GM12878 (cell line): ENCODE results near the gene KLRB1. TPM values are rescaled to one million over a fixed set of nuclear protein-coding genes. Genes with fewer than 3 reads are reported as not detected.
"Not testable (repeated sequence)": the region's sequence is repeated elsewhere in the genome, so short reads cannot be mapped to it uniquely, and the experiment has no call there.

Source experiments
- ATAC-seq: fragments of 200-7000 bp; cut with Tn5 transposase; 3 replicates; pipeline ENCODE4 v1.9.1; 2020; ENCODE audit warnings: mild to moderate bottlenecking, moderate library complexity
- BruUV-seq: library from RNA; stranded (reverse); fragments of 400-500 nt; replicated peaks from 2 replicates; lab custom pipeline; 2021; lab: Mats Ljungman, UMichigan
- CTCF ChIA-PET: fragments of 300-600 bp; sonication (Branson Sonifier 250); formaldehyde crosslinking; extraction: SDS; loops from one replicate; lab custom pipeline; 2021; ENCODE audit warnings: inconsistent platforms; lab: Yijun Ruan, JAX
- POLR2A ChIA-PET: fragments of 350-600 bp; formaldehyde crosslinking; extraction: SDS; loops from one replicate; lab custom pipeline; 2021; ENCODE audit warnings: inconsistent platforms; lab: Charles Lee
- RAD21 ChIA-PET: fragments of 300-600 bp; sonication (Branson Sonifier 250); formaldehyde crosslinking; loops from one replicate; lab custom pipeline; 2023; ENCODE audit warnings: antibody characterized with exemption; ENCODE audit not compliant: unreplicated experiment; lab: Charles Lee
- SMC1A ChIA-PET: fragments of 300-600 bp; sonication (Branson Sonifier 250); formaldehyde crosslinking; loops from one replicate; lab custom pipeline; 2023; ENCODE audit not compliant: unreplicated experiment, uncharacterized antibody; lab: Charles Lee
- DNase-seq: peaks from one replicate; pipeline ENCODE4 v3.0.0-alpha.2; 2011; ENCODE audit warnings: low read depth, low spot score
- FAIRE-seq: peaks from 3 replicates; lab custom pipeline; 2011; peaks lifted over from hg19 to GRCh38; lab: Jason Lieb, UNC
- H2AFZ ChIP-seq: 2 replicates; pipeline ENCODE4 v1.6.0; 2011; ENCODE audit warnings: low read depth, low read length, control low read depth; ENCODE audit not compliant: control insufficient read depth
- H3K27ac ChIP-seq: 2 replicates; pipeline ENCODE4 v1.5.1; 2011; ENCODE audit warnings: control low read depth; ENCODE audit not compliant: control insufficient read depth, insufficient read depth
- H3K27me3 ChIP-seq, 2 experiments: replicated peaks in 1 of 2; 2 replicates each; pipeline versions ENCODE4 v1.6.0 to v1.6.1; 2011; ENCODE audit warnings: low read length in 1 of 2; ENCODE audit not compliant: control insufficient read depth in 2 of 2, insufficient read depth in 2 of 2
- H3K36me3 ChIP-seq, 2 experiments: 2 replicates each; pipeline ENCODE4 v1.5.1; 2011; ENCODE audit warnings: low read length in 1 of 2; ENCODE audit not compliant: control insufficient read depth in 2 of 2, insufficient read depth in 2 of 2
- H3K4me1 ChIP-seq: 2 replicates; pipeline ENCODE4 v1.6.1; 2011; ENCODE audit warnings: mild to moderate bottlenecking, low read length, moderate library complexity, mixed read lengths; ENCODE audit not compliant: control insufficient read depth, insufficient read depth
- H3K4me2 ChIP-seq: 2 replicates; pipeline ENCODE4 v1.6.0; 2011; ENCODE audit warnings: control low read depth; ENCODE audit not compliant: control insufficient read depth, insufficient read depth
- H3K4me3 ChIP-seq: fragments of 200-600 bp; sonication (generic); 2 replicates; pipeline ENCODE4 v1.5.1; 2016
- H3K79me2 ChIP-seq: 2 replicates; pipeline ENCODE4 v1.6.0; 2011; ENCODE audit warnings: low read length; ENCODE audit not compliant: control insufficient read depth, insufficient read depth
- H3K9ac ChIP-seq: 2 replicates; pipeline ENCODE4 v1.8.0; 2011; ENCODE audit warnings: low read length, control low read depth, mixed read lengths; ENCODE audit not compliant: control insufficient read depth, insufficient read depth
- H3K9me3 ChIP-seq: replicated peaks from 3 replicates; pipeline ENCODE4 v1.5.1; 2011; ENCODE audit warnings: mild to moderate bottlenecking, low read length; ENCODE audit not compliant: control insufficient read depth, insufficient read depth
- H4K20me1 ChIP-seq: 2 replicates; pipeline ENCODE4 v1.6.0; 2011; ENCODE audit not compliant: control insufficient read depth, insufficient read depth
- CBFB ChIP-seq: IDR thresholded peaks from 2 replicates; pipeline ENCODE4 v1.6.1; 2016; ENCODE audit warnings: antibody characterized with exemption, low read depth
- CREM ChIP-seq: IDR thresholded peaks from 2 replicates; pipeline ENCODE4 v1.6.1; 2014; ENCODE audit warnings: antibody characterized with exemption, low read depth
- HDAC6 ChIP-seq: fragments of 200-600 bp; sonication (generic); IDR thresholded peaks from one replicate; pipeline ENCODE4 v1.8.0; 2017; ENCODE audit warnings: antibody characterized with exemption; ENCODE audit not compliant: unreplicated experiment
- IRF4 ChIP-seq: IDR thresholded peaks from 2 replicates; pipeline ENCODE4 v1.6.1; 2011; ENCODE audit warnings: low read depth, low read length
- KAT2A ChIP-seq: conservative IDR thresholded peaks from 2 replicates; pipeline ENCODE4 v1.6.1; 2011; ENCODE audit warnings: low read depth, low read length; ENCODE audit not compliant: control insufficient read depth
- MEF2B ChIP-seq: fragments of 450-650 bp; IDR thresholded peaks from 2 replicates; pipeline ENCODE4 v1.6.1; 2018; ENCODE audit warnings: mild to moderate bottlenecking, moderate library complexity; ENCODE audit not compliant: partially characterized antibody, poor library complexity, severe bottlenecking
- NR2C1 ChIP-seq: fragments of 450-650 bp; IDR thresholded peaks from 2 replicates; pipeline ENCODE4 v1.6.1; 2017; ENCODE audit warnings: antibody characterized with exemption, mild to moderate bottlenecking, moderate library complexity
- NR2F1 ChIP-seq: fragments of 450-650 bp; conservative IDR thresholded peaks from 2 replicates; pipeline ENCODE4 v1.6.1; 2017; ENCODE audit warnings: mild to moderate bottlenecking
- RBBP5 ChIP-seq: fragments of 200-600 bp; sonication (generic); conservative IDR thresholded peaks from 2 replicates; pipeline ENCODE4 v1.6.1; 2016
- RCOR1 ChIP-seq: conservative IDR thresholded peaks from 2 replicates; pipeline ENCODE4 v1.6.1; 2012; ENCODE audit warnings: low read depth, low read length, improper control_type of control experiment
- RELA ChIP-seq: fragments of 450-650 bp; IDR thresholded peaks from 2 replicates; pipeline ENCODE4 v1.8.0; 2014; ENCODE audit warnings: borderline replicate concordance; ENCODE audit not compliant: partially characterized antibody
- STAT1 ChIP-seq: fragments of 450-650 bp; conservative IDR thresholded peaks from 2 replicates; pipeline ENCODE4 v1.6.1; 2014; ENCODE audit warnings: antibody characterized with exemption, mild to moderate bottlenecking
- STAT3 ChIP-seq: IDR thresholded peaks from 2 replicates; pipeline ENCODE4 v1.6.1; 2011; ENCODE audit warnings: low read depth, low read length, improper control_type of control experiment
- TBL1XR1 ChIP-seq: IDR thresholded peaks from 2 replicates; pipeline ENCODE4 v1.6.1; 2012; ENCODE audit warnings: low read depth, low read length, improper control_type of control experiment
- ZBED1 ChIP-seq: IDR thresholded peaks from 2 replicates; pipeline ENCODE4 v1.6.1; 2016; ENCODE audit warnings: borderline replicate concordance
- ZNF622 ChIP-seq: fragments of 450-650 bp; IDR thresholded peaks from 2 replicates; pipeline ENCODE4 v1.6.1; 2017; ENCODE audit warnings: mild to moderate bottlenecking, inconsistent platforms
- ZSCAN29 ChIP-seq: fragments of 450-650 bp; IDR thresholded peaks from 2 replicates; pipeline ENCODE4 v1.6.1; 2017; ENCODE audit warnings: mild to moderate bottlenecking, moderate library complexity
- WGBS: methylation state at CpG from one replicate; pipeline ENCODE4 v1.1.6; 2016; ENCODE audit warnings: low lambda C conversion rate; ENCODE audit not compliant: insufficient replicate concordance, insufficient coverage; ENCODE audit errors: missing lambda C conversion rate; 5-methylcytosine and 5-hydroxymethylcytosine counted together
- in situ Hi-C: fragments of 300-500 bp; cut with MboI; formaldehyde crosslinking; loops from 9 replicates; pipeline ENCODE4 v1.14.3; 2018; ENCODE audit warnings: mixed read lengths
- intact Hi-C: fragments of 100-400 bp; cut with micrococcal nuclease; formaldehyde crosslinking; loops from one replicate; pipeline ENCODE4 v1.14.2; 2022; ENCODE audit not compliant: unreplicated experiment
- polyA plus RNA-seq, 11 experiments: library from polyadenylated mRNA; depleted of rRNA in 4 of 11; unstranded in 6 of 11; stranded (reverse) in 5 of 11; fragments of >200 nt; fragmentation: Nextera tagmentation in 4 of 11; fragmentation: Illumina TruSeq in 1 of 11; extraction: Ambion mirVana in 4 of 11; extraction: Trizol in 1 of 11; gene quantifications; 1 replicate in 1 of 11; 2 replicates in 10 of 11; pipeline versions ENCODE4 v1.2.1 to v1.2.3, GENCODE V29; 2011 to 2016; ENCODE audit warnings: inconsistent platforms in 2 of 11, missing spikeins in 2 of 11, low read depth in 1 of 11
- total RNA-seq, 4 experiments: library from RNA; depleted of rRNA in 3 of 4; stranded (reverse); fragments of >200 nt in 3 of 4; fragmentation: Illumina TruSeq in 1 of 4; extraction: Trizol in 1 of 4; gene quantifications; 2 replicates each; pipeline versions ENCODE4 v1.2.1 to v1.2.3, GENCODE V29; 2013 to 2021
- TF ChIP-seq, protein P1 (sequence below): IDR thresholded peaks from 2 replicates; pipeline ENCODE4 v1.6.1; 2011; ENCODE audit warnings: low read depth, low read length, improper control_type of control experiment, borderline replicate concordance

KLRB1 gene
- total and polyA plus RNA-seq, 10 of the 15 experiments (the other 5 are each of a cell fraction or from before 2014, with no cell fraction given), result not detected

DNA sequence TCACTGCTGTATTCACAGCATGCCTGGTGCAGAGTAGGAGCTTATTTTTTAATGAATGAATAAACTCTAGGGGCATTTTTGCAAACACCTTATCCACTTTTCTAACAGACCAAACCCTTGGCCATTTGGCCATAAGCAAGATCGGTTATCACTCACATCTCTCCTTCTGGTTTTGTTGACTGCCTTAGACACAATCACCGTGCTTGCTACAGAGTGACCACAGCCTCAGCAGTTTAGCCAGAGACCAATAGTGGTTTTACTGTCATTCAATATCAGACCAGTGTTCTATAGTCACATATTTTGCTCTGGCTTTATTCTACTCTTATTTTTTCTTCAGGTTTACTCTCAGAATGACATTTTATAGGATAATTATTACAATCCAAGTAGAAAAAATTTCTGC, 2.2 kb downstream of the KLRB1 start (continued):
- no peak for TF ChIP-seq CREM
- no peak for TF ChIP-seq RCOR1
- no peak for TF ChIP-seq ZNF622
- TF ChIP-seq ZSCAN29, result no peak
- no peak for TF ChIP-seq RBBP5

DNA sequence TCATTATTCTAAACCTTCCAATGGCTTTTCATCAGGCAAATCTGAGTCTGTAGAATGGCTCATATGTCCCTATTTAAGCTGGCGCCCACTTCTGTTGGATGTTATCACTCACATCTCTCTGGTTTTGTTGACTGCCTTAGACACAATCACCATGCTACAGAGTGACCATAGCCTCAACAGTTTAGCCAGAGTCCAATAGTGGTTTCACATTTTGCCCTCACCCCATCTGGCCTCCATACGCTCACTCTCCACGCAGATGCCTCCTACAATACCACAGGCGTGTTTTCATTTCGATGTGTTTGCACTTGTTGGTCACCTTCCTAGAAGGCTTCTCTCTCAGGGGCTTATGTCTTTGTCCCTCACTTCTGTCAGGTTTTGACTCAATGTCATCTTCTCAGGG, 3.4 kb downstream of the KLRB1 start:
- DNase-seq (no peak), ATAC-seq (no peak)
- H3K27me3 ChIP-seq, result no peaks in the 10 kb centered on the region; a peak in 1 of 4 replicates

GRCh38 chr12:9600426-9600825, 7.3 kb downstream of the KLRB1 start:
- RAD21 ChIA-PET, FAIRE-seq, in situ Hi-C loops, H3K27ac ChIP-seq, SMC1A ChIA-PET, H3K4me1 ChIP-seq, intact Hi-C loops, CTCF ChIA-PET, DNase-seq, H4K20me1 ChIP-seq, H3K36me3 ChIP-seq, H3K4me2 ChIP-seq, H3K27me3 ChIP-seq, ATAC-seq, H3K79me2 ChIP-seq, H3K9ac ChIP-seq, BruUV-seq, H3K9me3 ChIP-seq, H3K4me3 ChIP-seq, H2AFZ ChIP-seq: not testable (repeated sequence)
- POLR2A ChIA-PET, result interaction anchor here (0.7 kb wide), 1 partner anchor 116 kb away, joined by 3 read pairs; no protein-coding TSS in a partner anchor
- WGBS, result 79% methylated on average over 3 of the region's 3 CpGs

More for the DNA sequence above, 3.4 kb downstream of the KLRB1 start:
- no peak overlapping the region for H3K4me3 ChIP-seq
- ChIA-PET POLR2A (no interaction called here), CTCF (no interaction called here), RAD21 (no interaction called here), SMC1A (no interaction called here)
- in situ Hi-C loops, result no loop called here
- TF ChIP-seq ZBED1 (no peak), HDAC6 (no peak), IRF4 (no peak), RBBP5 (no peak), MEF2B (no peak), RELA (no peak), TBL1XR1 (no peak), STAT1 (no peak), NR2C1 (no peak), STAT3 (no peak), CBFB (no peak), KAT2A (no peak), ZNF622 (no peak), NR2F1 (no peak)
- TF ChIP-seq, protein P1, sequence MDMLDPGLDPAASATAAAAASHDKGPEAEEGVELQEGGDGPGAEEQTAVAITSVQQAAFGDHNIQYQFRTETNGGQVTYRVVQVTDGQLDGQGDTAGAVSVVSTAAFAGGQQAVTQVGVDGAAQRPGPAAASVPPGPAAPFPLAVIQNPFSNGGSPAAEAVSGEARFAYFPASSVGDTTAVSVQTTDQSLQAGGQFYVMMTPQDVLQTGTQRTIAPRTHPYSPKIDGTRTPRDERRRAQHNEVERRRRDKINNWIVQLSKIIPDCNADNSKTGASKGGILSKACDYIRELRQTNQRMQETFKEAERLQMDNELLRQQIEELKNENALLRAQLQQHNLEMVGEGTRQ, result no peak
- 95% methylated on average over 5 of the region's 5 CpGs for WGBS
- no peaks in the 10 kb centered on the region for H3K4me1 ChIP-seq
- H3K9ac ChIP-seq, result no peak overlapping the region
- BruUV-seq, result no TSS peak
- intact Hi-C loops, result no loop called here
- H3K9me3 ChIP-seq, result no peaks in the 10 kb centered on the region
- H3K79me2 ChIP-seq, result no peaks in the 10 kb centered on the region
- no peak overlapping the region for H3K4me2 ChIP-seq
- H3K36me3 ChIP-seq, result no peaks in the 10 kb centered on the region
- H4K20me1 ChIP-seq, result no peaks in the 10 kb centered on the region
- no peak overlapping the region for H2AFZ ChIP-seq
- no peak for FAIRE-seq
- H3K27ac ChIP-seq, result no peak overlapping the region
